Fibroblast of the conjunctiva (primary cell): ENCODE results near the gene ATE1.
A peak's percentile ranks its signal among the peaks of the same experiment; 100 is the strongest.
"Not testable (repeated sequence)": the region's sequence is repeated elsewhere in the genome, so short reads cannot be mapped to it uniquely, and the experiment has no call there.

Source experiments
- DNase-seq: peaks from one replicate; pipeline ENCODE4 v3.0.0-alpha.2; 2010; ENCODE audit warnings: low read depth

The ATE1 gene

GRCh38 chr10:121787169-121787568 is 140.7 kb downstream of the ATE1 start:
- DNase-seq: no peak

GRCh38 chr10:121783782-121784372 is 144.0 kb downstream of the ATE1 start:
- no peak for DNase-seq

GRCh38 chr10:121781101-121781500 is 146.7 kb downstream of the ATE1 start:
- DNase-seq: no peak

- DNase-seq: no peak
These were observed 153.0 kb downstream of the ATE1 start for GRCh38 chr10:121774813-121775212.

- no peak for DNase-seq
These were observed 153.4 kb downstream of the ATE1 start for GRCh38 chr10:121774404-121774803.

- DNase-seq: no peak
These were observed 154.9 kb downstream of the ATE1 start for GRCh38 chr10:121772884-121773283.

- no peak for DNase-seq
These were observed 155.4 kb downstream of the ATE1 start for GRCh38 chr10:121772406-121772805.

- DNase-seq: no peak
These were observed 155.9 kb downstream of the ATE1 start for GRCh38 chr10:121771966-121772365.

GRCh38 chr10:121766426-121766825 is 161.4 kb downstream of the ATE1 start:
- DNase-seq: no peak

- no peak for DNase-seq
These were observed 162.6 kb downstream of the ATE1 start for GRCh38 chr10:121765204-121765603.

GRCh38 chr10:121764233-121764942 is 163.4 kb downstream of the ATE1 start:
- DNase-seq: no peak

GRCh38 chr10:121757241-121757640 is 170.6 kb downstream of the ATE1 start:
- not testable (repeated sequence) for DNase-seq

- not testable (repeated sequence) for DNase-seq
These were observed 172.3 kb downstream of the ATE1 start for GRCh38 chr10:121755496-121755895.

- DNase-seq: no peak
These were observed 173.2 kb downstream of the ATE1 start for GRCh38 chr10:121754666-121755065.

GRCh38 chr10:121753726-121754476 is 173.9 kb downstream of the ATE1 start:
- peak; percentile 53 for DNase-seq

- DNase-seq: no peak
These were observed 176.6 kb downstream of the ATE1 start for GRCh38 chr10:121751191-121751760.

- DNase-seq: no peak
These were observed 180.6 kb downstream of the ATE1 start for GRCh38 chr10:121747163-121747775.

- no peak for DNase-seq
These were observed 186.5 kb downstream of the ATE1 start for GRCh38 chr10:121741248-121741792.

GRCh38 chr10:121740069-121740468 is 187.8 kb downstream of the ATE1 start:
- DNase-seq: no peak

- no peak for DNase-seq
These were observed 188.7 kb downstream of the ATE1 start for GRCh38 chr10:121739114-121739513.

- no peak for DNase-seq
These were observed 191.3 kb downstream of the ATE1 start for GRCh38 chr10:121736315-121737130.
